Natural killer cell (primary cell): ENCODE measurements around the gene TGM3. TPM values are rescaled to one million over a fixed set of nuclear protein-coding genes. Genes with fewer than 3 reads are reported as not detected.

Source experiments
- ATAC-seq, 3 donors: fragments of 150-1000 bp in 2 of 3; fragments of 200-7000 bp in 1 of 3; cut with Tn5 transposase; 1 replicate in 1 of 3; 2 replicates in 2 of 3; pipeline ENCODE4 v1.10.0; 2021; ENCODE audit warnings: mild to moderate bottlenecking in 2 of 3, moderate library complexity in 2 of 3
- DNase-seq, 2 donors: peaks; one replicate each; pipeline versions ENCODE4 v3.0.0 to v3.0.0-alpha.2; 2013 to 2021; ENCODE audit warnings: mixed read lengths in 1 of 2
- H3K27ac ChIP-seq: one replicate; pipeline ENCODE4 v1.5.1; 2013; ENCODE audit warnings: mild to moderate bottlenecking, low read length
- H3K27me3 ChIP-seq: one replicate; pipeline ENCODE4 v1.6.1; 2013; ENCODE audit warnings: low read length; ENCODE audit not compliant: control insufficient read depth, insufficient read depth
- H3K36me3 ChIP-seq: one replicate; pipeline ENCODE4 v1.6.1; 2013; ENCODE audit warnings: low read length; ENCODE audit not compliant: control insufficient read depth, insufficient read depth
- H3K4me1 ChIP-seq: one replicate; pipeline ENCODE4 v1.6.1; 2013; ENCODE audit warnings: low read length; ENCODE audit not compliant: control insufficient read depth, insufficient read depth
- H3K4me3 ChIP-seq: one replicate; pipeline ENCODE4 v1.5.1; 2013; ENCODE audit warnings: low read length
- H3K9me3 ChIP-seq: one replicate; pipeline ENCODE4 v1.6.1; 2013; ENCODE audit warnings: low read length; ENCODE audit not compliant: control insufficient read depth, insufficient read depth
- H3K27ac Mint-ChIP-seq, 2 donors: one replicate each; pipeline ENCODE4 v1.8.0; 2022; ENCODE audit warnings: mild to moderate bottlenecking in 2 of 2, mixed read lengths in 2 of 2, moderate library complexity in 1 of 2
- H3K27me3 Mint-ChIP-seq, 2 donors: one replicate each; pipeline ENCODE4 v1.8.0; 2022; ENCODE audit warnings: low read depth in 2 of 2, mixed read lengths in 2 of 2
- H3K36me3 Mint-ChIP-seq: one replicate; pipeline ENCODE4 v1.8.0; 2022; ENCODE audit warnings: mixed read lengths
- H3K4me1 Mint-ChIP-seq, 2 donors: one replicate each; pipeline ENCODE4 v1.8.0; 2022; ENCODE audit warnings: mixed read lengths in 2 of 2
- H3K4me3 Mint-ChIP-seq: one replicate; pipeline ENCODE4 v1.8.0; 2022; ENCODE audit warnings: mild to moderate bottlenecking, moderate library complexity, mixed read lengths
- H3K9me3 Mint-ChIP-seq, 2 donors: one replicate each; pipeline ENCODE4 v1.8.0; 2022; ENCODE audit warnings: mixed read lengths in 2 of 2
- WGBS: methylation state at CpG from one replicate; pipeline ENCODE4 v1.1.7; 2013; ENCODE audit warnings: missing lambda C conversion rate; ENCODE audit not compliant: insufficient coverage; 5-methylcytosine and 5-hydroxymethylcytosine counted together
- intact Hi-C: fragments of 100-400 bp; cut with micrococcal nuclease; formaldehyde crosslinking; loops from one replicate; pipeline ENCODE4 v1.14.2; 2022
- total RNA-seq, 4 donors: library from RNA; stranded (reverse); fragments of 120-200 nt in 1 of 4; gene quantifications; one replicate each; pipeline versions ENCODE4 v1.2.3 to v1.2.4, GENCODE V29; 2013 to 2022
- TF ChIP-seq, protein P1 (sequence below): fragments of 200-600 bp; IDR thresholded peaks from one replicate; pipeline ENCODE4 v1.8.0; 2022; ENCODE audit warnings: antibody characterized with exemption

Gene TGM3
- total RNA-seq, 3 donors from 2014 or later (not counting 1 experiment from before 2014, with no cell fraction given) = not detected

DNA sequence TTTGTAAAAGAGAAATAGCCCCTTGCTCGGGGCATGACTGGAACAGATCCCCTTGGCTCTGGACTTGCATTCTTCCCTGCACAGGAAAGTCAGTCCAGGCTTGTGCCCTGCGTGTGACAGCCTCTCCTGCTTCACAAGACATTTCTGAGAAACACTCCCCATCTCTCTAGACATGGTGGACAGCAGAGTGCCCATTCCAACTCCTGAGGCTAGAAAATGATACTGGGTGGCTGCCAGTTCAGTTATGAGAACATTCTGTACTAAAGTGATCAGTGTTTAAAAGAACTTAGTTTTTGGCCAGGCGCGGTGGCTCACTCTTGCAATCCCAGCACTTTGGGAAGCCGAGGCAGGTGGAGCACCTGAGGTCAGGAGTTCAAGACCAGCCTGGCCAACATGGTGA, 41.3 kb downstream of the TGM3 start:
- no peaks in the 10 kb centered on the region for H3K27me3 ChIP-seq
- Mint-ChIP-seq H3K27ac (no peak overlapping the region), H3K9me3 (no peaks in the 10 kb centered on the region), H3K36me3 (no peaks in the 10 kb centered on the region), H3K4me1 (no peaks in the 10 kb centered on the region), H3K27me3 (peaks cover 0 to 13% of the 10 kb centered on the region in 2 donors), H3K4me3 (no peak overlapping the region)
- TF ChIP-seq, protein P1, sequence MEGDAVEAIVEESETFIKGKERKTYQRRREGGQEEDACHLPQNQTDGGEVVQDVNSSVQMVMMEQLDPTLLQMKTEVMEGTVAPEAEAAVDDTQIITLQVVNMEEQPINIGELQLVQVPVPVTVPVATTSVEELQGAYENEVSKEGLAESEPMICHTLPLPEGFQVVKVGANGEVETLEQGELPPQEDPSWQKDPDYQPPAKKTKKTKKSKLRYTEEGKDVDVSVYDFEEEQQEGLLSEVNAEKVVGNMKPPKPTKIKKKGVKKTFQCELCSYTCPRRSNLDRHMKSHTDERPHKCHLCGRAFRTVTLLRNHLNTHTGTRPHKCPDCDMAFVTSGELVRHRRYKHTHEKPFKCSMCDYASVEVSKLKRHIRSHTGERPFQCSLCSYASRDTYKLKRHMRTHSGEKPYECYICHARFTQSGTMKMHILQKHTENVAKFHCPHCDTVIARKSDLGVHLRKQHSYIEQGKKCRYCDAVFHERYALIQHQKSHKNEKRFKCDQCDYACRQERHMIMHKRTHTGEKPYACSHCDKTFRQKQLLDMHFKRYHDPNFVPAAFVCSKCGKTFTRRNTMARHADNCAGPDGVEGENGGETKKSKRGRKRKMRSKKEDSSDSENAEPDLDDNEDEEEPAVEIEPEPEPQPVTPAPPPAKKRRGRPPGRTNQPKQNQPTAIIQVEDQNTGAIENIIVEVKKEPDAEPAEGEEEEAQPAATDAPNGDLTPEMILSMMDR = no peak
- H3K36me3 ChIP-seq = no peaks in the 10 kb centered on the region
- H3K4me1 ChIP-seq = no peaks in the 10 kb centered on the region
- H3K9me3 ChIP-seq = no peaks in the 10 kb centered on the region
- no peak overlapping the region for H3K4me3 ChIP-seq
- DNase-seq (no peak), ATAC-seq (no peak)
- intact Hi-C loops = no loop called here
- H3K27ac ChIP-seq = no peak overlapping the region
- 97% methylated on average over 5 of the region's 5 CpGs for WGBS

DNA sequence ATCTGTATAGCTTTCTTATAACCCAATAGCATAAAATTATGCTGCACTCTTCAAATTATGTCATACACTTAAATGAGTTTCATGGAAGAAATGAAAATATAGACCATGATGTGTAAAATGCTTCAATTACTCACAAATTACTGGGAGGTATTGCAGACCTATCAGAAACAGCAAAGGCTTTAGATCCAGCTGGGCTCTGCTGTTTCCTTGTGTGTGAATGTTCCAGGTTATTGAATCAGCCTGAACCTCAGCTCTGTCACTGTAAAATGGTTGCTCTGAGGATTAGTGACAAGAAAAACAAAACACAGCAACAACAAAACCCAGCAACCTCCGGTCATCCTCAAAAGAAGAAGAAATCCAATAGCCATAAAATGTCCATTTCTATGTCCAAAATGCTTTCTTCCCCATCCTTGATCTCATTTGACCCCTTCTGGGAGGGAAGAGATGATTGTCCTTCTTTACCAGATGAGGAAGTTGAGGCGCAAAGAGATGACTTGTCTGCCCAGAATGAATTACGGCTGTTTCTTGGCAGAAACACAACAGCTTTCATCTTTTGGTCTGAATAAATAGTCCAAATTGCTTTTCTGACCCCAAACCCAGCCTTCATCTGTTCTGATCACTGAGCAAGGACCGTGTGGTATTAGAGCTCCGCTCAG, 42.7 kb downstream of the TGM3 start:
- ATAC-seq = no peak
- no peaks in the 10 kb centered on the region for H3K4me1 Mint-ChIP-seq

DNA sequence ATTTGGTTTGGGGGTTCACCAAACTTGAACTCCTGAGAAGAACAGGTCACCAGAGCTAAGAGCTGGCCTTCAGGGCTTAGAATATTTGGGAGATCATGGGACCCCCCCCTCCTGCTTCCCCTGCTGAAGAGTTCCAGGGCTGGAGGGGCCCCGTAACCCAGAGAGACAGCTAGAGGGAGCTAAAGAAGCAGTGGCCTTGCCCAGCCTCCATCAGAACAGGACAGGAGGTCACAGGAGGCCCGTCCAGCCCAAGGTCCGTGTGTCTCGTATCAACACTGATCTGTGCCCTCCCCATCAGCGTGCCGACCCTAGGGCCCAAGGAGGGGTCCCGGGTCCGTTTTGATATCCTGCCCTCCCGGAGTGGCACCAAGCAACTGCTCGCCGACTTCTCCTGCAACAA, 44.3 kb downstream of the TGM3 start:
- no peak for DNase-seq
- H3K27me3 Mint-ChIP-seq = peaks cover 0 to 12% of the 10 kb centered on the region in 2 donors
- TF ChIP-seq, protein P1 = no peak
- Histone ChIP-seq H3K27ac (no peak overlapping the region), H3K27me3 (no peaks in the 10 kb centered on the region), H3K36me3 (no peaks in the 10 kb centered on the region), H3K4me3 (no peak overlapping the region), H3K9me3 (no peaks in the 10 kb centered on the region), H3K4me1 (no peaks in the 10 kb centered on the region)
- H3K9me3 Mint-ChIP-seq = no peaks in the 10 kb centered on the region
- no peaks in the 10 kb centered on the region for H3K36me3 Mint-ChIP-seq
- H3K27ac Mint-ChIP-seq = no peak overlapping the region
- 92% methylated on average over 11 of the region's 11 CpGs for WGBS
- intact Hi-C loops = no loop called here
- H3K4me1 Mint-ChIP-seq = no peaks in the 10 kb centered on the region
- no peak overlapping the region for H3K4me3 Mint-ChIP-seq
- no peak for ATAC-seq

More for the DNA sequence above, 42.7 kb downstream of the TGM3 start:
- H3K27me3 Mint-ChIP-seq = peaks cover 0 to 14% of the 10 kb centered on the region in 2 donors
- Histone ChIP-seq H3K4me3 (no peak overlapping the region), H3K36me3 (no peaks in the 10 kb centered on the region), H3K4me1 (no peaks in the 10 kb centered on the region), H3K27ac (no peak overlapping the region), H3K27me3 (no peaks in the 10 kb centered on the region), H3K9me3 (no peaks in the 10 kb centered on the region)
- no peak overlapping the region for H3K27ac Mint-ChIP-seq
- TF ChIP-seq, protein P1 = no peak
- WGBS = 39% methylated on average over 4 of the region's 5 CpGs
- intact Hi-C loops = no loop called here
- H3K36me3 Mint-ChIP-seq = no peaks in the 10 kb centered on the region
- no peak for DNase-seq
- H3K9me3 Mint-ChIP-seq = no peaks in the 10 kb centered on the region
- H3K4me3 Mint-ChIP-seq = no peak overlapping the region

DNA sequence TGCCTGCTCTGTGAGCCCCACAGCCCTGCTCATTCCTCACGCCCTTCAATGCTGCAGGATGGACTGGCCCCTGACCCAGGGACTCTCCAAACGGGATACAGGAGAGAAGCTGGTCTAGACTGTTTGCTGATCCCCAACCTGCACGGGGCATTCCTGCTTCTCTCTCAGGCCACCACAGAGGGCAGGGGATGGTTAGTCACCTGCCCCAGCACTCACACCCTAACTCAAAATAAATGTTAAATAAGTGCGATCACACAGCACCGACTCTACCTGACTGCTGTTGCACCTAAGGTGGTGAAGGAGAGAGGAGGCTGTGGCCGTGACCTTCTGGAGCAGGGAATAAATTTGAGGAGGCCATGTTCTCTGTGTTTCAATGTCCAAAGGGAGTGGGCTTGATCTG, 45.0 kb downstream of the TGM3 start:
- intact Hi-C loops = no loop called here
- Histone ChIP-seq H3K27me3 (no peaks in the 10 kb centered on the region), H3K4me3 (no peak overlapping the region), H3K36me3 (no peaks in the 10 kb centered on the region), H3K27ac (no peak overlapping the region), H3K9me3 (no peaks in the 10 kb centered on the region), H3K4me1 (no peaks in the 10 kb centered on the region)
- H3K4me1 Mint-ChIP-seq = no peaks in the 10 kb centered on the region
- no peak overlapping the region for H3K27ac Mint-ChIP-seq
- H3K27me3 Mint-ChIP-seq = peaks cover 0 to 14% of the 10 kb centered on the region in 2 donors
- 88% methylated on average over 6 of the region's 6 CpGs for WGBS
- no peak overlapping the region for H3K4me3 Mint-ChIP-seq
- no peaks in the 10 kb centered on the region for H3K36me3 Mint-ChIP-seq
- DNase-seq = no peak
- TF ChIP-seq, protein P1 = no peak
- no peak for ATAC-seq
- H3K9me3 Mint-ChIP-seq = no peaks in the 10 kb centered on the region
